NCI-H2107 (cell line): Measurements from ENCODE around the gene RNF180.
"Not testable (repeated sequence)": the region's sequence is repeated elsewhere in the genome, so short reads cannot be mapped to it uniquely, and the experiment has no call there.

Source experiments
- DNase-seq: peaks from one replicate; lab custom pipeline; 2025; lab: John Stamatoyannopoulos, UW

Gene RNF180

GRCh38 chr5:64181440-64181839, 15.8 kb downstream of the RNF180 start:
- no peak for DNase-seq

- no peak for DNase-seq
Measured at GRCh38 chr5:64183956-64184355, 18.3 kb downstream of the RNF180 start.

GRCh38 chr5:64184832-64185231, 19.2 kb downstream of the RNF180 start:
- DNase-seq, result no peak

- no peak for DNase-seq
Measured at GRCh38 chr5:64188776-64189175, 23.1 kb downstream of the RNF180 start.

GRCh38 chr5:64190562-64191306, 25.1 kb downstream of the RNF180 start:
- DNase-seq, result no peak

GRCh38 chr5:64195981-64196380, 30.3 kb downstream of the RNF180 start:
- no peak for DNase-seq

- no peak for DNase-seq
Measured at GRCh38 chr5:64199425-64199824, 33.8 kb downstream of the RNF180 start.

GRCh38 chr5:64201996-64202395, 36.4 kb downstream of the RNF180 start:
- no peak for DNase-seq

GRCh38 chr5:64206653-64207052, 41.0 kb downstream of the RNF180 start:
- DNase-seq, result no peak

GRCh38 chr5:64207978-64208377, 42.3 kb downstream of the RNF180 start:
- DNase-seq, result no peak

GRCh38 chr5:64209353-64209752, 43.7 kb downstream of the RNF180 start:
- DNase-seq, result no peak

- no peak for DNase-seq
Measured at GRCh38 chr5:64210866-64211265, 45.2 kb downstream of the RNF180 start.

GRCh38 chr5:64213011-64213410, 47.4 kb downstream of the RNF180 start:
- DNase-seq, result no peak

GRCh38 chr5:64213531-64213930, 47.9 kb downstream of the RNF180 start:
- no peak for DNase-seq

GRCh38 chr5:64214132-64214531, 48.5 kb downstream of the RNF180 start:
- no peak for DNase-seq

- no peak for DNase-seq
Measured at GRCh38 chr5:64221911-64222310, 56.3 kb downstream of the RNF180 start.

GRCh38 chr5:64225286-64225981, 59.8 kb downstream of the RNF180 start:
- not testable (repeated sequence) for DNase-seq

GRCh38 chr5:64227131-64227537, 61.5 kb downstream of the RNF180 start:
- not testable (repeated sequence) for DNase-seq

- DNase-seq, result no peak
Measured at GRCh38 chr5:64229163-64229774, 63.6 kb downstream of the RNF180 start.

- DNase-seq, result no peak
Measured at GRCh38 chr5:64260756-64261155, 95.1 kb downstream of the RNF180 start.

- DNase-seq, result no peak
Measured at GRCh38 chr5:64269164-64269563, 103.5 kb downstream of the RNF180 start.

- no peak for DNase-seq
Measured at GRCh38 chr5:64273276-64273675, 107.6 kb downstream of the RNF180 start.
